ENCODE measurements around the gene LCN10. TPM values are rescaled to one million over a fixed set of nuclear protein-coding genes. Genes with fewer than 3 reads are reported as not detected.

The LCN10 gene
- total and polyA plus RNA-seq, 2 donors (not counting 3 experiments of a cell fraction or from before 2014, with no cell fraction given), result not detected

DNA sequence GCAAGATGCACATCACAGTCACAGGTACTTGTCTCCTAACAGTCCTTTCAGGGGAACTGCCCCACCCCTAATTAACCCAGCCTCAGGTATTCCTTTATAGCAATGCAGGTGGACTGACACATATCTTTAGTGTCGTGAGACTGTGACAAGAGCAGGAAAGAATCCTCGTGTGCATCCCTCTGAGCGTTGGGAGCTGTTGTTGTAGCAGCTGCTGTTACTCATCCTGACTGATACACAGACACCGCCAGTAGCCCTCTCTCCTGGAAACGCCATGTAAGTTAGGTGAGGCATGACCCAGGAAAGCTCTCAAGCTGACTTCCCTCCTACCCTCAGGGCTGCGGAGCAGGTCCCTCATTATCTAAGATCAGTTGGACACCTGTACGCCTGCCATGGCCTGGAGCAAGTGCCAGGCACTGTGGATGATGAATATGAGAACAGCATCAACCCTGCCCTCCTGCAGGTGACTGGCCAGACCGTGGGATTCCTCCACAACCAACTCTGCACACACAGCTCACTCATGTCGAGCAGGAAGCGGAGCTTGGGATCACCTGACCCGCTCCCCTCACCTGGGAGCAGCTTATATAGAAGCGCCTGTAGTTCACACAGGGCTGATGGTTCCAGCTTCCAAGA lies 31.8 kb upstream of the LCN10 start:
- TF ChIP-seq POLR2AphosphoS5 (IDR thresholded peaks at IDR 0.05; ENCODE audit: insufficient read depth, low read depth, low read length), result no peak
- TF ChIP-seq, protein P1, sequence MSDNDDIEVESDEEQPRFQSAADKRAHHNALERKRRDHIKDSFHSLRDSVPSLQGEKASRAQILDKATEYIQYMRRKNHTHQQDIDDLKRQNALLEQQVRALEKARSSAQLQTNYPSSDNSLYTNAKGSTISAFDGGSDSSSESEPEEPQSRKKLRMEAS (IDR thresholded peaks at IDR 0.05; ENCODE audit: insufficient read depth, insufficient read length), result no peak
- no peak for TF ChIP-seq GATA2 (IDR thresholded peaks at IDR 0.05; ENCODE audit: insufficient read depth, insufficient read length, low read depth, low read length)
- TF ChIP-seq FOS (IDR thresholded peaks at IDR 0.05; ENCODE audit: borderline replicate concordance, insufficient read depth, low read length), result no peak
- no peak for TF ChIP-seq MYC (IDR thresholded peaks at IDR 0.05; ENCODE audit: low read depth, low read length)
- peaks cover 3% of the 10 kb centered on the region for H3K9me3 ChIP-seq (replicated peaks; ENCODE audit: control insufficient read depth, insufficient read depth, low read length)

DNA sequence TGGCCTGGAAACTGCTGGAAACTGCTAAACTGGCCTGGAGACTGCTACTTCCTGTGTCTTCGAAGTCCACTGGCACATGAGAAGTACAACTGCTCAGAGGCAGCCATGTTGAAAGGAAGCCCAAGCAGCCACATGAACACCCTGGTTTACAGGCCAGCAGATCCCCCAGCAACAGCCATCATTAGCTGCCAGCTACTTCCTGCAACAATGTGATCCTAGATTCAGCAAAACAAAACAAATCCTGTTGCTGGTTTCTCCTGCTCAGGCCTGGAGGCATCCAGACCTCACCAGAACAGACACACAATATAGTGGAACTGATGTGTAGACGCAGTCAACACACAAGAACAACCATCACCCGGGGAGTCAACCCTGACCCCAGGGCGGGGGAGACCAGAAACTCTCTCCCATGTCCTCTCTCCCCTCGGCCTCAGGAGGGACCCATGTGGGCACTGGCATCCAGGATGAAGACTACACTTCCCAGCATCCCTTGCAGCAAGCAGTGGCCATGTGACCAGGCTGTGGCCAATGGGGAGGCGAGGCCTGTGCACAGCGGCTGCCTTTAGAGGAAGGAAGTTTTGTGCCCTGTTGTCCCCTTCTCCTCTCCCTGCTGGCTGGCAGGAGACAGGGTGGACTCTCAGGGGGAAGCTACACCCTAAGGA lies 30.8 kb upstream of the LCN10 start:
- Histone ChIP-seq H3K9me3 (replicated peaks; ENCODE audit: control insufficient read depth, insufficient read depth, low read length) (peaks cover 3% of the 10 kb centered on the region), H3K27me3 (ENCODE audit: control insufficient read depth in 2 of 2, insufficient read depth in 2 of 2, low read length in 2 of 2) (peaks cover 8% of the 10 kb centered on the region in 2 experiments), H3K36me3 (ENCODE audit: control insufficient read depth in 2 of 2, extremely low read depth in 1 of 2, insufficient read depth in 2 of 2, low read length in 2 of 2) (no peaks in the 10 kb centered on the region), H3K4me2 (ENCODE audit: insufficient read depth, low read length) (no peak overlapping the region), H2AFZ (ENCODE audit: low read depth, low read length) (peak overlapping the region; percentile 27), H4K20me1 (replicated peaks; ENCODE audit: control insufficient read depth, extremely low read depth, insufficient read depth, low read length) (no peaks in the 10 kb centered on the region), H3K4me3 (replicated peaks in 1 of 3; ENCODE audit: insufficient read depth in 1 of 3, low read depth in 1 of 3, low read length in 3 of 3) (no peak overlapping the region), H3K9ac (replicated peaks; ENCODE audit: extremely low read depth, insufficient read depth, low read length) (no peak overlapping the region), H3K4me1 (ENCODE audit: control insufficient read depth, extremely low read depth, insufficient read depth, low read length) (no peaks in the 10 kb centered on the region), H3K27ac (ENCODE audit: insufficient read depth, low read depth, low read length) (no peak overlapping the region), H3K9me1 (replicated peaks; ENCODE audit: control insufficient read depth, extremely low read depth, insufficient read depth, low read length) (no peaks in the 10 kb centered on the region), H3K79me2 (ENCODE audit: control insufficient read depth, insufficient read depth, low read length) (no peaks in the 10 kb centered on the region)
- no peak for TF ChIP-seq FOS (IDR thresholded peaks at IDR 0.05; ENCODE audit: borderline replicate concordance, insufficient read depth, low read length)
- TF ChIP-seq POLR2AphosphoS5 (IDR thresholded peaks at IDR 0.05; ENCODE audit: insufficient read depth, low read depth, low read length), result no peak
- no peak for TF ChIP-seq EZH2 (IDR thresholded peaks at IDR 0.05; ENCODE audit: borderline replicate concordance, low read depth, low read length, severe bottlenecking)
- TF ChIP-seq, protein P1 (IDR thresholded peaks at IDR 0.05; ENCODE audit: insufficient read depth, insufficient read length), result peak; percentile 57
- no peak for TF ChIP-seq MYC (IDR thresholded peaks at IDR 0.05; ENCODE audit: low read depth, low read length)
- DNase-seq (ENCODE audit: low read depth, low spot score) (peak; percentile 42), FAIRE-seq (peak; percentile 60)
- CTCF ChIA-PET, result interaction anchor here (1.4 kb wide), 1 partner anchor 19 kb away, joined by 3 read pairs; no protein-coding TSS in a partner anchor
- intact Hi-C loops (cut with micrococcal nuclease) (no loop called here), dilution Hi-C loops (cut with MboI; ENCODE audit: extremely low pct_ligation_motif_present, low sequenced_read_pairs) (no loop called here)
- POLR2A ChIA-PET, result no interaction called here
- BruUV-seq (replicated peaks), result no TSS peak

More for the DNA sequence above, 31.8 kb upstream of the LCN10 start:
- BruUV-seq (replicated peaks), result no TSS peak
- no peaks in the 10 kb centered on the region for H3K36me3 ChIP-seq (ENCODE audit: control insufficient read depth in 2 of 2, extremely low read depth in 1 of 2, insufficient read depth in 2 of 2, low read length in 2 of 2)
- ChIA-PET CTCF (interaction anchor here (1.0 to 1.4 kb wide), 2 partner anchors 8 to 18 kb away, joined by 3 read pairs; no protein-coding TSS in a partner anchor), POLR2A (no interaction called here)
- no peak overlapping the region for H3K9ac ChIP-seq (replicated peaks; ENCODE audit: extremely low read depth, insufficient read depth, low read length)
- DNase-seq (ENCODE audit: low read depth, low spot score) (no peak), FAIRE-seq (no peak)
- H3K27me3 ChIP-seq (ENCODE audit: control insufficient read depth in 2 of 2, insufficient read depth in 2 of 2, low read length in 2 of 2), result peaks cover 12 to 15% of the 10 kb centered on the region in 2 experiments
- H3K27ac ChIP-seq (ENCODE audit: insufficient read depth, low read depth, low read length), result no peak overlapping the region
- intact Hi-C loops (cut with micrococcal nuclease), result no loop called here
- H3K4me2 ChIP-seq (ENCODE audit: insufficient read depth, low read length), result no peak overlapping the region
- H3K4me3 ChIP-seq (replicated peaks in 1 of 3; ENCODE audit: insufficient read depth in 1 of 3, low read depth in 1 of 3, low read length in 3 of 3), result no peak overlapping the region
- dilution Hi-C loops (cut with MboI; ENCODE audit: extremely low pct_ligation_motif_present, low sequenced_read_pairs), result no loop called here
- no peaks in the 10 kb centered on the region for H3K79me2 ChIP-seq (ENCODE audit: control insufficient read depth, insufficient read depth, low read length)
- H3K4me1 ChIP-seq (ENCODE audit: control insufficient read depth, extremely low read depth, insufficient read depth, low read length), result no peaks in the 10 kb centered on the region
- H2AFZ ChIP-seq (ENCODE audit: low read depth, low read length), result no peak overlapping the region
- no peaks in the 10 kb centered on the region for H4K20me1 ChIP-seq (replicated peaks; ENCODE audit: control insufficient read depth, extremely low read depth, insufficient read depth, low read length)
- no peaks in the 10 kb centered on the region for H3K9me1 ChIP-seq (replicated peaks; ENCODE audit: control insufficient read depth, extremely low read depth, insufficient read depth, low read length)
